A549 (cell line): ENCODE measurements around the gene SLC5A4.

Source experiments
- BHLHE40 ChIP-seq: IDR thresholded peaks from 2 replicates; pipeline ENCODE4 v1.6.1; 2012; ENCODE audit warnings: low read depth, low read length, inconsistent platforms
- CTCF ChIP-seq: fragments of >200 bp; sonication (Bioruptor Twin); formaldehyde crosslinking; IDR thresholded peaks from 3 replicates; pipeline ENCODE4 v1.5.1; 2016
- EP300 ChIP-seq, 2 experiments: fragments of >200 bp; sonication (Bioruptor Twin); formaldehyde crosslinking; IDR thresholded peaks; 2 replicates in 1 of 2; 3 replicates in 1 of 2; pipeline ENCODE4 v1.6.1; 2016 to 2017
- MAFK ChIP-seq: fragments of 450-650 bp; IDR thresholded peaks from 2 replicates; pipeline ENCODE4 v1.6.1; 2014; ENCODE audit not compliant: partially characterized antibody
- SREBF2 ChIP-seq: fragments of 450-650 bp; IDR thresholded peaks from 2 replicates; pipeline ENCODE4 v1.6.1; 2014; ENCODE audit warnings: mild to moderate bottlenecking, moderate library complexity

GRCh38 chr22:32202161-32202538, 53.0 kb downstream of the SLC5A4 start:
- TF ChIP-seq SREBF2 (no peak), MAFK (no peak), CTCF (no peak), EP300 (IDR thresholded peaks at IDR 0.05) (no peak), BHLHE40 (no peak)
